Breast epithelium (tissue), 3 donors: Measurements from ENCODE around the gene FMNL2.

Experiments used
- CTCF ChIP-seq, 3 donors: fragments of 450-650 bp; IDR thresholded peaks; one replicate each; pipeline ENCODE4 v1.5.1; 2016 to 2017; ENCODE audit warnings: antibody characterized with exemption in 3 of 3, mild to moderate bottlenecking in 3 of 3, moderate library complexity in 3 of 3
- POLR2A ChIP-seq: fragments of 450-650 bp; IDR thresholded peaks from one replicate; pipeline ENCODE4 v1.6.1; 2016; ENCODE audit warnings: antibody characterized with exemption, mild to moderate bottlenecking, moderate library complexity

GRCh38 chr2:152553518-152553917 is 218.5 kb downstream of the FMNL2 start:
- no peak for TF ChIP-seq CTCF (IDR thresholded peaks at IDR 0.05)
- TF ChIP-seq POLR2A: no peak
